ENCODE data around the gene DAGLA. TPM values are rescaled to one million over a fixed set of nuclear protein-coding genes. Genes with fewer than 3 reads are reported as not detected.

Gene DAGLA
- total RNA-seq, 1 experiment from 2014 or later: 9.5 TPM

GRCh38 chr11:61706452-61707400 is 26.5 kb downstream of the DAGLA start:
- Histone ChIP-seq H3K4me1 (no peaks in the 10 kb centered on the region), H3K27me3 (replicated peaks; ENCODE audit: control insufficient read depth, insufficient read depth, low read length) (no peaks in the 10 kb centered on the region), H3K36me3 (ENCODE audit: control insufficient read depth, insufficient read depth, low read length) (0 out of 2 replicates have a peak, but pooled peaks cover 1% of the 10 kb centered on the region), H3K9me3 (no peaks in the 10 kb centered on the region), H3K4me3 (ENCODE audit: low read depth, low read length) (no peak overlapping the region)
- Mint-ChIP-seq H3K4me3 (ENCODE audit: unreplicated experiment) (no peak overlapping the region), H3K27me3 (ENCODE audit: insufficient read depth, unreplicated experiment) (no peaks in the 10 kb centered on the region), H3K27ac (ENCODE audit: unreplicated experiment) (no peak overlapping the region), H3K9me3 (ENCODE audit: unreplicated experiment) (no peaks in the 10 kb centered on the region), H3K4me1 (ENCODE audit: low read depth, unreplicated experiment) (no peaks in the 10 kb centered on the region), H3K36me3 (ENCODE audit: insufficient read depth, unreplicated experiment) (peaks cover 5% of the 10 kb centered on the region)
- intact Hi-C loops (cut with micrococcal nuclease; ENCODE audit: unreplicated experiment): no loop called here
- no TSS peak for BruUV-seq (replicated peaks)
- TF ChIP-seq, protein P1, sequence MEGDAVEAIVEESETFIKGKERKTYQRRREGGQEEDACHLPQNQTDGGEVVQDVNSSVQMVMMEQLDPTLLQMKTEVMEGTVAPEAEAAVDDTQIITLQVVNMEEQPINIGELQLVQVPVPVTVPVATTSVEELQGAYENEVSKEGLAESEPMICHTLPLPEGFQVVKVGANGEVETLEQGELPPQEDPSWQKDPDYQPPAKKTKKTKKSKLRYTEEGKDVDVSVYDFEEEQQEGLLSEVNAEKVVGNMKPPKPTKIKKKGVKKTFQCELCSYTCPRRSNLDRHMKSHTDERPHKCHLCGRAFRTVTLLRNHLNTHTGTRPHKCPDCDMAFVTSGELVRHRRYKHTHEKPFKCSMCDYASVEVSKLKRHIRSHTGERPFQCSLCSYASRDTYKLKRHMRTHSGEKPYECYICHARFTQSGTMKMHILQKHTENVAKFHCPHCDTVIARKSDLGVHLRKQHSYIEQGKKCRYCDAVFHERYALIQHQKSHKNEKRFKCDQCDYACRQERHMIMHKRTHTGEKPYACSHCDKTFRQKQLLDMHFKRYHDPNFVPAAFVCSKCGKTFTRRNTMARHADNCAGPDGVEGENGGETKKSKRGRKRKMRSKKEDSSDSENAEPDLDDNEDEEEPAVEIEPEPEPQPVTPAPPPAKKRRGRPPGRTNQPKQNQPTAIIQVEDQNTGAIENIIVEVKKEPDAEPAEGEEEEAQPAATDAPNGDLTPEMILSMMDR (IDR thresholded peaks at IDR 0.05; ENCODE audit: insufficient read depth in 1 of 2, low read depth in 1 of 2, low read length in 1 of 2, severe bottlenecking in 1 of 2, unreplicated experiment in 1 of 2): no peak
- ChIA-PET POLR2A (no interaction called here), CTCF (interaction anchor here (0.7 kb wide), 1 partner anchor 28 kb away, joined by 4 read pairs; no protein-coding TSS in a partner anchor)
- DNase-seq: no peak

DNA sequence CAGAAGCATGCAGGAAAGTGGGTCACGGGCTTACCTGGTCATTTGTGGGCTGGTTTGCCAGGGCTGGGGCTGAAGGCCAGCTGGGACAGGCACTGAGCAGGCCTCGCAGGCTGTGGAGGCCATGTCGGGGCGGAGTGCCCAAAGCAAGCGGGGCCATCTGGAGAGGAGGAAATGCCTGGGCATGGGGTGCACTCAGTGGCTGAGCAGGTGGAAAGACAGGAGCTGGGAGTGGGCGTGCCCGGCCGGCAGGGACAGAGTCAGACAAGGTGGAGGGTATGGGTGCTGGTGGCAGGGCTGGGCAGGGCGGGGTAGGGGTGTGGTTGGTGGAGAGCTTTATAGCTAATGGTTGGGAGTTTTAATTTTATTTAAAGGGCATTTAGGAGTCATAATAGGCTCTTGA is 27.4 kb downstream of the DAGLA start:
- no peak overlapping the region for H3K4me3 Mint-ChIP-seq (ENCODE audit: unreplicated experiment)
- H3K27ac Mint-ChIP-seq (ENCODE audit: unreplicated experiment): no peak overlapping the region
- TF ChIP-seq, protein P1 (IDR thresholded peaks at IDR 0.05; ENCODE audit: insufficient read depth in 1 of 2, low read depth in 1 of 2, low read length in 1 of 2, severe bottlenecking in 1 of 2, unreplicated experiment in 1 of 2): no peak
- no peaks in the 10 kb centered on the region for H3K27me3 Mint-ChIP-seq (ENCODE audit: insufficient read depth, unreplicated experiment)
- no peak for DNase-seq
- BruUV-seq (replicated peaks): no TSS peak
- ChIA-PET POLR2A (interaction anchor here (0.6 kb wide), 1 partner anchor 317 kb away, joined by 3 read pairs; no protein-coding TSS in a partner anchor), CTCF (interaction anchor here (1.0 to 1.9 kb wide), 2 partner anchors 25 to 26 kb away, joined by 3 to 4 read pairs; no protein-coding TSS in a partner anchor)
- Histone ChIP-seq H3K4me1 (no peaks in the 10 kb centered on the region), H3K4me3 (ENCODE audit: low read depth, low read length) (no peak overlapping the region), H3K27me3 (replicated peaks; ENCODE audit: control insufficient read depth, insufficient read depth, low read length) (no peaks in the 10 kb centered on the region), H3K36me3 (ENCODE audit: control insufficient read depth, insufficient read depth, low read length) (0 out of 2 replicates have a peak, but pooled peaks cover 1% of the 10 kb centered on the region), H3K9me3 (no peaks in the 10 kb centered on the region)
- H3K36me3 Mint-ChIP-seq (ENCODE audit: insufficient read depth, unreplicated experiment): peaks cover 5% of the 10 kb centered on the region
- intact Hi-C loops (cut with micrococcal nuclease; ENCODE audit: unreplicated experiment): no loop called here
- no peaks in the 10 kb centered on the region for H3K4me1 Mint-ChIP-seq (ENCODE audit: low read depth, unreplicated experiment)
- H3K9me3 Mint-ChIP-seq (ENCODE audit: unreplicated experiment): no peaks in the 10 kb centered on the region

DNA sequence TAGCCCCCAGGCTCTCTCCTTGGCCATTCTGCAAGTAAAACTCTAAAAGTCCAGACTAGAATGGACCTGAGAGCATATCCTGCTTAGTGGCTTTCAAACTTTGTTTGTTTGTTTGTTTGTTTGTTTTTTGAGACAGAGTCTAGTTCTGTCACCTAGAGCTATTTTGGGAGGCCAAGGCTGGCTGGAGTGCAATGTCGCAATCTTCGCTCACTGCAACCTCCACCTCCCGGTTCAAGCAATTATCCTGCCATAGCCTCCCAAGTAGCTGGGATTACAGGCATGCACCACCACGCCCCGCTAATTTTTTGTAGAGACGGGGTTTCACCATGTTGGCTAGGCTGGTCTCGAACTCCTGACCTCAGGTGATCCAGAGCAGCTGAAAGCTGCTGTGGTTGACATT is 28.9 kb downstream of the DAGLA start:
- H3K36me3 ChIP-seq (ENCODE audit: control insufficient read depth, insufficient read depth, low read length): 0 out of 2 replicates have a peak, but pooled peaks cover 1% of the 10 kb centered on the region
- DNase-seq: no peak
- TF ChIP-seq, protein P1 (IDR thresholded peaks at IDR 0.05; ENCODE audit: insufficient read depth in 1 of 2, low read depth in 1 of 2, low read length in 1 of 2, severe bottlenecking in 1 of 2, unreplicated experiment in 1 of 2): no peak
- H3K4me1 ChIP-seq: no peaks in the 10 kb centered on the region
- intact Hi-C loops (cut with micrococcal nuclease; ENCODE audit: unreplicated experiment): no loop called here
- ChIA-PET POLR2A (no interaction called here), CTCF (interaction anchor here (1.2 to 1.9 kb wide), 3 partner anchors 24 to 30 kb away, joined by 3 to 4 read pairs (median 3); no protein-coding TSS in a partner anchor)
- Mint-ChIP-seq H3K27ac (ENCODE audit: unreplicated experiment) (no peak overlapping the region), H3K4me3 (ENCODE audit: unreplicated experiment) (no peak overlapping the region), H3K4me1 (ENCODE audit: low read depth, unreplicated experiment) (no peaks in the 10 kb centered on the region), H3K27me3 (ENCODE audit: insufficient read depth, unreplicated experiment) (no peaks in the 10 kb centered on the region), H3K9me3 (ENCODE audit: unreplicated experiment) (no peaks in the 10 kb centered on the region), H3K36me3 (ENCODE audit: insufficient read depth, unreplicated experiment) (peaks cover 5% of the 10 kb centered on the region)
- no peaks in the 10 kb centered on the region for H3K9me3 ChIP-seq
- no TSS peak for BruUV-seq (replicated peaks)
- no peak overlapping the region for H3K4me3 ChIP-seq (ENCODE audit: low read depth, low read length)
- no peaks in the 10 kb centered on the region for H3K27me3 ChIP-seq (replicated peaks; ENCODE audit: control insufficient read depth, insufficient read depth, low read length)
